ENCODE data around the gene ETHE1.

The ETHE1 gene

GRCh38 chr19:43570174-43570791, 43.3 kb upstream of the ETHE1 start:
- DNase-seq (ENCODE audit: low read depth) = no peak
- TF ChIP-seq CTCF (IDR thresholded peaks at IDR 0.05; ENCODE audit: low read depth, low read length, missing control alignments) = no peak
- no peak overlapping the region for H3K4me3 ChIP-seq (ENCODE audit: low read depth, low read length)

GRCh38 chr19:43569657-43570056, 42.7 kb upstream of the ETHE1 start:
- DNase-seq (ENCODE audit: low read depth) = no peak
- TF ChIP-seq CTCF (IDR thresholded peaks at IDR 0.05; ENCODE audit: low read depth, low read length, missing control alignments) = no peak
- no peak overlapping the region for H3K4me3 ChIP-seq (ENCODE audit: low read depth, low read length)

- no peak for TF ChIP-seq CTCF (IDR thresholded peaks at IDR 0.05; ENCODE audit: low read depth, low read length, missing control alignments)
- no peak overlapping the region for H3K4me3 ChIP-seq (ENCODE audit: low read depth, low read length)
- DNase-seq (ENCODE audit: low read depth) = no peak
These were observed 37.8 kb upstream of the ETHE1 start for GRCh38 chr19:43564800-43565199.

GRCh38 chr19:43563816-43564457, 36.9 kb upstream of the ETHE1 start:
- no peak for TF ChIP-seq CTCF (IDR thresholded peaks at IDR 0.05; ENCODE audit: low read depth, low read length, missing control alignments)
- no peak for DNase-seq (ENCODE audit: low read depth)
- no peak overlapping the region for H3K4me3 ChIP-seq (ENCODE audit: low read depth, low read length)

GRCh38 chr19:43562698-43563241, 35.8 kb upstream of the ETHE1 start:
- DNase-seq (ENCODE audit: low read depth) = peak; percentile 48
- H3K4me3 ChIP-seq (ENCODE audit: low read depth, low read length) = no peak overlapping the region
- TF ChIP-seq CTCF (IDR thresholded peaks at IDR 0.05; ENCODE audit: low read depth, low read length, missing control alignments) = no peak

- no peak for TF ChIP-seq CTCF (IDR thresholded peaks at IDR 0.05; ENCODE audit: low read depth, low read length, missing control alignments)
- H3K4me3 ChIP-seq (ENCODE audit: low read depth, low read length) = no peak overlapping the region
- DNase-seq (ENCODE audit: low read depth) = no peak
These were observed 35.3 kb upstream of the ETHE1 start for GRCh38 chr19:43562226-43562697.
